GM18861 (cell line): ENCODE measurements around the gene ZDHHC20.
"Not testable (repeated sequence)": the region's sequence is repeated elsewhere in the genome, so short reads cannot be mapped to it uniquely, and the experiment has no call there.

ENCODE experiments used
- ATAC-seq: cut with Tn5 transposase; IDR thresholded peaks from one replicate; pipeline ENCODE4 v1.9.1; 2021; ENCODE audit not compliant: unreplicated experiment

The ZDHHC20 gene

GRCh38 chr13:21435687-21436151, 23.4 kb downstream of the ZDHHC20 start:
- peak; percentile 97 for ATAC-seq

GRCh38 chr13:21435231-21435630, 23.9 kb downstream of the ZDHHC20 start:
- ATAC-seq = no peak

GRCh38 chr13:21434588-21434987, 24.5 kb downstream of the ZDHHC20 start:
- no peak for ATAC-seq

GRCh38 chr13:21429211-21429610, 29.9 kb downstream of the ZDHHC20 start:
- ATAC-seq = no peak

- ATAC-seq = no peak
Measured at GRCh38 chr13:21427741-21428140, 31.4 kb downstream of the ZDHHC20 start.

- no peak for ATAC-seq
Measured at GRCh38 chr13:21426238-21426637, 32.9 kb downstream of the ZDHHC20 start.

GRCh38 chr13:21420706-21421105, 38.4 kb downstream of the ZDHHC20 start:
- ATAC-seq = no peak

- ATAC-seq = no peak
Measured at GRCh38 chr13:21413013-21413412, 46.1 kb downstream of the ZDHHC20 start.

GRCh38 chr13:21410453-21410852, 48.6 kb downstream of the ZDHHC20 start:
- ATAC-seq = not testable (repeated sequence)

- no peak for ATAC-seq
Measured at GRCh38 chr13:21405309-21405708, 53.8 kb downstream of the ZDHHC20 start.

GRCh38 chr13:21402586-21403307, 56.4 kb downstream of the ZDHHC20 start:
- ATAC-seq = no peak

GRCh38 chr13:21399741-21400140, 59.4 kb downstream of the ZDHHC20 start:
- no peak for ATAC-seq

- ATAC-seq = no peak
Measured at GRCh38 chr13:21395953-21396352, 63.1 kb downstream of the ZDHHC20 start.

- no peak for ATAC-seq
Measured at GRCh38 chr13:21389124-21389523, 70.0 kb downstream of the ZDHHC20 start.

GRCh38 chr13:21385710-21386109, 73.4 kb downstream of the ZDHHC20 start:
- ATAC-seq = no peak

- no peak for ATAC-seq
Measured at GRCh38 chr13:21383090-21383489, 76.0 kb downstream of the ZDHHC20 start.

GRCh38 chr13:21376998-21377985, 81.8 kb downstream of the ZDHHC20 start:
- not testable (repeated sequence) for ATAC-seq

GRCh38 chr13:21372530-21372929, 86.6 kb downstream of the ZDHHC20 start:
- ATAC-seq = no peak

GRCh38 chr13:21371011-21371410, 88.1 kb downstream of the ZDHHC20 start:
- no peak for ATAC-seq

GRCh38 chr13:21365574-21365973, 93.5 kb downstream of the ZDHHC20 start:
- ATAC-seq = no peak

GRCh38 chr13:21364916-21365315, 94.2 kb downstream of the ZDHHC20 start:
- ATAC-seq = no peak

GRCh38 chr13:21364357-21364756, 94.7 kb downstream of the ZDHHC20 start:
- ATAC-seq = no peak
